GM18508 (cell line): Measurements from ENCODE around the gene ZFAND3.
"Not testable (repeated sequence)": the region's sequence is repeated elsewhere in the genome, so short reads cannot be mapped to it uniquely, and the experiment has no call there.

Source experiments
- ATAC-seq: cut with Tn5 transposase; IDR thresholded peaks from one replicate; pipeline ENCODE4 v1.9.1; 2021; ENCODE audit warnings: moderate number of reproducible peaks; ENCODE audit not compliant: insufficient read depth, unreplicated experiment

ZFAND3 gene

DNA sequence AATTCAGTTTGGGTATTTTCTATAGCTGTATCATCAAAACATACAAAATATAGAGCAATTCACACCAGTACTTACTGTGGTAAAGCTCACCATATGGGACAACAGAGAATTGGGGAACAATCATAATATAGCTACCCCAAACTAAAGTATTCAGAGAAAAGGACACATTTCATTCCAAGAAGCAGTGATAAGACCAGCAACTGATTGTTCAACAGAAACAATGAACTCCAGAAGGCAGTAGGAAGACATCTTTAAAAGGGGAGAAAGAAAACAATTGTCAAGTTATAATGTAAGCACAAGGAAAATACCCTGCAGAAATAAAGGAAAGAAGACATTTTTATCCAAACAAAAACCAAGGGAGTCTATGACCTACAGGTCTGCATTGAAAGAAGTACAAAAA lies 210.9 kb downstream of the ZFAND3 start:
- no peak for ATAC-seq

DNA sequence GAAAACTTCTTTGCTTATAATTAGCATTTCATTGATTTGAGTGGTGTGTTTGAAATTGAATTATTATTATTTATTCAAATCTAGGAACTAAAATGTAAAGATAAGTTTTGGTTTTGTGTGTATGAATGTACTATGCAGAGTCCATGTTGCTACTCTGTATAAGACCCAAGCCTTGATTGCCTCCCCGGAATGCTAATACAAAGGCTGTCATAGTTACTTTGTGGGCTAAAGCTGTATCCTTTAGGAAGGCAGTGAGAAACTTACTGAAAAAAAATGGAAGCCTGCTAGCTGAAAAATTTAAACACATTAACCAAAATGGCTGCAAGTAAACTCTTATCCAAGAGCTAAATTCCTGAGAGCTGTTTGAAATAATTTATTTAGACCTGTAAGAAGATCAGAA lies 213.3 kb downstream of the ZFAND3 start:
- ATAC-seq = no peak

DNA sequence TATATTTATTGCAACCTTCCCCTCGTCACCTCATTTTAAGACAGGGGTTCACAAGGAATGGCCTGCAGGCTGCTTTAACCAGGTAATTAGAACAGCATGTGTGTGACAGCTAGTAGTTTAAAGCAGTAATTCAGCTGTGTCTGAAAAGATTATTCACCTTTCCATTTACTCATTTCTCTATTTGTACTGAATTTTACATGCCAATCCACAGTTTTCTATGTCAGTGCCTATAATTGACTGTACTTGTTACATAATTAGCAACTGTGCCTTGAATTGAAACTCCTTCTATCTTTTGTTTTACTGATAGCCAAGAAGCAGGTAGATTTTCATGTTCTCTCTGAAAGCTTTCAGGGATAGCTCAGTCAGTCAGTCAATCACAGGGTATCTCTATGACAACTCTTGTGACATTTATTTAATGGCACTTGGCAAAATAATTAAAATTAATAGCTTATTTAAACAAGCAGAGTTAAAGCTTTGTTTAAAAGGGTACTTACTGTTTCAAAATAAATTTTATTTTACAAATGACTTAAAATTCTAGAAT lies 214.0 kb downstream of the ZFAND3 start:
- no peak for ATAC-seq

DNA sequence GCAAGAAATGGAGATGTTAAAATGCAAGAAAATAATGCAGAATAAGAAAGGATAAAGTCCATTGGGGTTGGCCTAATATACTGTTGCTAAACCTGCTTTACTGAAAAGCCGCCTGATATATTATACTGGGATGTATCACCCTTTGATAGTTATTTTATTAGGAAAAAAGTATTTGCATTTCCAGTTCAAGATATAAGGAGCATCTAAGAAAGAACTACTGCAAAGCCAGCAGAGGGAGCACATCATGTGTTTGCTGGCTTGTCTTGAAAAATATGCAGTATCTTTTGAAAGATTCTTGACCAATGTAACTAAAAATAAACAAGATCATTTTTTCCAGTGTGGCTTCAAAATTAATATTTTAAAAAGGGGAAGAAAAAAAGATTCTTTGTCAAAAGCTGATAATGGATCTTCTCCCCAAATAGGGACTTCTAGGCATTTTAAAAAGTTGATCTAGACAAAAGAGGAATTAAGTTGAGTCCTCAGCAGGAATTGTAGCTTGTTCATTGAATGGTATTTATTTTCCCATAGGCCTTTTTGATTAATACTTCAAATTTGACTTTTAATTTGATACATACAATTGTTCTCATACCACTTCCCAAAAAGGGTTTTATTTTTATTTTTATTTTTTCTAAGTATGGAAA lies 214.9 kb downstream of the ZFAND3 start:
- ATAC-seq = no peak

DNA sequence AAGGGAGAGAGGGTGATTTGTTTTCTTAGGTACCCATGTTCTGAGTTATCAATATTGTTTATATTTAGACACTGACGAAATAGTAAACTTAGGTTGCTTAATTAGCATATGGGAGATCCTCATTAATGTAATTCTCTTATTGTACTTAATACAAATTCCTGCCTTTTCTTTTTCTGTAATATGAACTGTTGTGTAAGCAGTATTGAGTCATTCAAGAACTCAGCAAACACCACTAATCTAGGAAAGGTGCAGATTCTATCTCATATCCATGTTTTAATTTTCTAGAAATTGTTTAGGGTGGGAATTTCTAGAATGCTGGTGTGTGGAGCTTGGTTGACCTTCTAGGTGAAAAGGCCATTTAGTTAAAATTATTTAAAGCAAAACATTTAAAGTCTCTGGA lies 216.0 kb downstream of the ZFAND3 start:
- ATAC-seq = no peak

DNA sequence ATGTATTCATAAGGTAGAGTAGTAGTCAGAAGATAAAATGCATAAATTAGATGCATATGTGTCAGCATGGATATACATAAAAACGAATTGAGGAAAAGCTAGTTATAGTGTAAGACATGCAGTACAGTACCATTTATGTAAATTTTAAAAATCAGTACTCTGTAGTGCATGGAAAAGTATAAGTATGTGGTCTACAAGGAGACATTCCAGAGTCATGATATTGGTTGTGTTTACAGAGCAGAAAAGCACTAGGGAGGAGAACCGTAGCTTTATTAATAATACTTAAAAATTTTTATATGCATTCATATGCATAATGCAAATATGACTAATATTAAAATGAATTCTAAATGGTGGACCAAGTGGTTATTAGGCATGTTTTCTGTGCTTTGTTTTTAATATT lies 220.0 kb downstream of the ZFAND3 start:
- no peak for ATAC-seq

DNA sequence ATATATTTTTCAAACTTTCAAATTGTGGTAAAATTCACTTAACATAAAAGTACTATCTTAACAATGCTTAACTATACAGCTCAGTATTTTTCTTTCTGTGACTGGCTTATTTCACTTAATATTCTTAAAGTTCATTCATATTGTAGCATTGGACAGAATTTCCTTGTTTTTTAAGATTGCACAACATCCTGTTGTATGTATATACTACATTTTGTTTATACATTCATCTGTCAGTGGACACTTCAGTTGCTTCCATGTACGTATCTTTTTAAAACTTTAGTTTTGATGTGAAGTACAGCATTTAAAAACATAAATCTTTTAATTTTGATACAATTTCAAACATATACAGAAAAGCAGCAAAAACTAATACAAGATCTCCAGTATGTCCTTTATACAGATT lies 220.7 kb downstream of the ZFAND3 start:
- ATAC-seq = no peak

DNA sequence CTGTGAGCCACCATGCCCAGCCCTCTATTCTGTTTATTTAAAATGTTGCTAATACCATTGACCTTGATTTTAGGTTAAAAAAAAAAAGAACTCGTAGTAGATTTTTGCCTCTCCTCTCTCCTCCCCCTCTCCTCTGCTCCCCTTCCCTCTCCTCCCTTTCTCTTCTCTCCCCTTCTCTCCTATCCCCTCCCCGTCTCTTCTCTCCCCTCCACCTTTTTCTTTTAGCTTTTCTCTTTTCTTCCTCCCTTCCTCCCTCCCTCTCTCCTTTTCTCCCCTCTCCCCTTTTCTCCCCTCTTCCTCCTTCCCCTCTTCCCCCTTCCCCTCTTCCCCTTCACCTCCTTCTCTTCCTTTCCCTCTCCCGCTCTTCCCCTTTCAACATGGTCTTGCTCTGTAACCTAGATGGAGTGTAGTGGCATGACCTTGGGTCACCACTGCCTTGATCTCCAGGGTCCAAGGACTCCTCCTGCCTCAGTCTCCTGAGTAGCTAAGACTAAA lies 223.8 kb downstream of the ZFAND3 start:
- no peak for ATAC-seq

DNA sequence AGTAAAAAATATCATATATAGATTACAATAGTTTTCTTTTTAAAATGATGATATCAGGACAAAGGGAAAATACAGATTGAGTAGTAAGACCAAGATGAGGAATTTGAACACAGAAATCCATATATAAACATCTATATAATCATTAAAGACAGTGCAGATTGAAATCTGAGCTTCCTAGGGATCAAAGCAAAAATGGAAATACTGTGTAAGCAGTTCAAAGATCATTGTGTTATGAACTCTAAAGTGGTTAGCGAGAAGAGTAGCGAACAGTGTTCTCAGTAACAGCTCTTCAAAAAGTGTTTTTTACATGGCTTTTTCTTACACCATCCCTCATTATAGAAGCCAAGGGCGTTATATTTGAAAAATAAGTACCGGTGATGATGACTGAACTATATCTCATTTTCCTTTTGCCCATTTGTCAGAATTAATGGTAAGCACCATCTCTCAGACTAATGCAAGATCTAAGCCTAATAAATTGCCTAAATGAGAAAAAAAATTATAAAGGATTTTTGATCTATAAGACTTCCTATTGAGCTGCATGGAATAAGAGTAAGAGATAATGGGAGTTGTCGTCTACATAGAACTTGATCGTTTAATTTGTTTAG lies 226.3 kb downstream of the ZFAND3 start:
- no peak for ATAC-seq

DNA sequence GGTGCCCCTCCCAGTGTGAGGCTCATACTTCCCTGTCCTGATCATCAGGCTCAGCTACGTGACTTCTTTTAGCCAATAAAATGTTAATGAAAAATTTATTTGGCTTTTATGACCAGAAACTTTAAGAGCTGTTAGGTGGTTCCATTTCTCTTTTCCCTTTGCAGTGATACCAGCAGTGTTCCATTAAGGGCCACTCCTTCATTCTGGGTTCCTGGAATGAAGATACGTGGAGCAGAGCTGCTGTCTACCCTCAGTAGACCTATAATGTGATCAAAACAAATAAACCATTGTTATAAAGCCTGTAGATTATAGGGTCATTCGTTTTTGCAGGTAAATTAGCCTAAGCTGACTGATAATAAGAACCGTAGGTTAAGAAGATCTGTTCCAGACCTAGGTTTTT lies 228.0 kb downstream of the ZFAND3 start:
- ATAC-seq = no peak

DNA sequence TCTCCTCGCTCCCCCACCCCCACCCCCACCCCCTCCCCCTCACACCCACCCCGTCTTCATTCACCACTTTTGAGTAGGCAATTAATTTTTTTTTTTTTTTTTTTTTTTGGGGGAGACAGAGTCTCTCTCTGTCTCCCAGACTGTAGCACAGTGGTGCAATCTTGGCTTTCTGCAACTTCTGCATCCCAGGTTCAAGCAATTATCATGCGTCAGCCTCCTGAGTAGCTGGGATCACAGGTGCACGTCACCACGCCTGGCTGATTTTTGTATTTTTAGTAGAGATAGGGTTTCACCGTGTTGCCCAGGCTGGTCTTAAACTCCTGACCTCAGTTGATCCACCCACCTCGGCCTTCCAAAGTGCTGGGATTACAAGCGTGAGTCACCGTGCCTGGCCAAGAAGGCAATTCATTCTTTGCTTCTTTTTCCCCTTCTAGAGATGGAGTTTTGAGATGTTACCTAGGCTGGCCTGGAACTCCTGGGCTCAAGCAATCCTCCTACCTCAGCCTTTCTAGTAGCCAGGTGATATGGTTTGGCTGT lies 230.4 kb downstream of the ZFAND3 start:
- ATAC-seq = not testable (repeated sequence)

DNA sequence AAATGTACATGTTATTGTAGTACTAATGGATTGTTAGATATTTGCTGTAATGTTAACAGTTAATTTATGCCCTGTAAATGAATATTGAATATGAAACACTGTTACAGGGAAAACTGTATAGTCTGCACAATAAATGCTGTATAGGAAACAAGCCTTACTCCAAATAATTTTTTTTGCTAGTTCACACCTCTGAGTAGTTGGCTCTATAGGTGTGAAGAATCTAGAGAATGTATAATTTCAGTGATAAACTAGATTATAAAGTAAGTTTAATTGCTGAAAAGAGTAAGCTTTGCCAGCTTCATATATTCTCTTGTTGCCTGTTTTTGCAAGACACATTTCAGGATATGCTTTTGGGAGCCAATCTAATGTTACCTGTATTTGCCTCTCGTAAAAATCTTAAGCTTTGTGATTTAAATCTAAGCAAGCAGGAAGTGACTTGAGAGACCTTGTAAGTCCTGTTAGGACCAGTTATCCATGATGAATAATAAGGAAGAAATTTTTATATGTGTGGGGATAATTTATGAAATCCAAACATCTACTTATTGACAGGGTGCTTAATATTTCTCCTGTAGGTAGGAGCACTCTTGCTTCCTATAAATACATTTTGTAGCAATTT lies 232.4 kb downstream of the ZFAND3 start:
- no peak for ATAC-seq

DNA sequence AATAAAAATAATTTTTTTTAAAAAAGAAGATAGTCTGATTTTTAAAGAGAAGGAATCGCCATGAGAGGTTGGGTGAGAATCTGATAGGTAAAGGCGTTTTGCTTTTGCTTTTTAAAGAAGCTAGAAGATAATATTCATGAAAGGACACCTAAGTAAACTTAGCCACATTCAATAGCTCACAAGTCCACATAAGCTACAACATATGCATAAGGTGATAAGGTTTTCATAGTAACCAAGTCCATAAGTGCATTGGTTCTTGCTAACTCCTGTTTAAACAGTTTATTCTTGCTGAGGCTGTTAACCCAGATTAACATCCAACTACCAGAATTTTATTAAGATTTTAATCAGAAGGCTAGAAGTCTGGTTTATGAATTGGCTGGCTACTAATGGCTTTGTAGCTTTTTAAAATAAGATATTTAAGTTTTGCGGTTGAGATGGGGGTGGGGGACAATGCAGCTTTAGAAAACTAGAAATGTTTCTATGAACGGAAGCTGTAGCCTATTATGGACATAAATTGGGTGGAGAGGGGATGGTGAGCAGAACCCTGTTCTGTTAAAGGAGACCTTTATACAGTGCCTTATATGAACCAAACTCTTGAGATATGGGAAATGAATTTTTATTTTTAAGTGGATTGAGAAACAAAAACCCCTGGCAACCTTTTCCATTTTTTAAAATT lies 235.1 kb downstream of the ZFAND3 start:
- ATAC-seq = no peak

DNA sequence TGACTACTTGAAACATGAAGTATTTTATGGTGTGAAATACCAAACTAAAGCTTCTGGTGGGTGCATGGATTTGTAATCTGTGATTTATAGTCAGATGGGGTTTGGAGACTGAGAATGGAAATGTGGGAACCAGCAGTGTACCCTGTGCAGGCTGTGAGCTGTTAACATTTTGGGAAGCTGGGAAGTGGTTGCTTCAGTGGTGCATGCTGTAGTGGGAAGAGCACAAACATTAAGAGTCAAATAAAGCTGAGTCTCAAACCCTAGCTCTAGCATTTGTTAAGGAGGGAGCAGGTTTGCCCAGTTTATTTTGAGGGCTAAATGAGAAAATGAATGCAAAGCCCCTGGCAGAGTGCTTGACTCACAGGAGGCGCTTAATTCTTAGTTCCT lies 235.7 kb downstream of the ZFAND3 start:
- no peak for ATAC-seq

DNA sequence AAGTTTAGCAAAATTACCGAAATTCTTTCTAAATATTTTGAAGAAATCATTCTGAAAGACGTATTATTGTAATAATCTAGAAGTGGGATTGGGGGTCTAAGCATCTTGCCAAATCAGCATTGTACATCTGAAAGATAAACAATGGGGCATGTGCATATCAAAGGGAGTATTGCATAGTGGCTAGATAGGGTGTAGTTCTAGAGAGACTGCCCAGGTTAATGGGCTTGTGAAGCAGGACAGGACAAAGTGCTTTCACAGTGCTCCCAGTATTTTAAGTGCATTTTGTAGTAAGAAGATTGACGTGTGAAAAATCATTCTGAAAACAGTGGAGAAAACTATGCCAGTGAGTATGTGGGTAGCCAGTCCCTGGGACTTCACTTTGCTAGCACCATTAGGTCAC lies 236.8 kb downstream of the ZFAND3 start:
- no peak for ATAC-seq

DNA sequence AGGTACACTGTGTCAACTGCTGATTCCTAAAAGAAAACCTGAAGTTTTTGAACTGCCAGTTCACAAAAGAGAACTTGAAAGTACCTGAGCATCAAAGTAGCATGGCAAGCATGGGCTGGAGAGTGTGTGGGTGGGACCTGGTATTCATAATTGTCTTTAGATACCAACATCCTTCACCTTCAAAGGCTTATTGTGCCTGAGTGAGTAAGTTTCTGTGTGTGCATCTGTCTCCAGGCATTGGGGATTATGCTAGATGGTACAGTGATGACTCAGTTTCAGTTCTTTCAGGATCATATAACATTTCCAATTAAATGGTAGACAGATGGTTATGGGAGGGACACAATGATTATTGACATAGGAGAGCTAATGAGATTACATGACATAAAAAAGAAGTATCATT lies 238.5 kb downstream of the ZFAND3 start:
- ATAC-seq = no peak

DNA sequence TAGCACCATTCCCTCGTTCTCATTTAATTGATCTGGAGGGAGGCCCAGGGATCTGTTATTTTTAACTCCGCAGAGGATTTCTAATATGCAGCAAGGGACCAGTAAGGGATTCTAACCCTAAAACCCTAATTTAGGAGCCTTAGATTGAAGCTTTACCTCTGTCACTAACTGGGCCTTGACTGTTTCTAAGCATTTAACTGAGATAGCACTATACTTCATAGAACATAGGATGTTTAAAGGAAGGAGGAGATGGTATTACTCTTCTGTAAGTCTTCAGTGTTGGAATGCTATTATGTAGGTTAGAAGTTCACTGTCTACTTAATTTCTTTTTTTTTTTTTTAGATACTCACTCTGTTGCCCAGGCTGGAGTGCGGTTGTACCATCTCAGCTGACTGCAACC lies 242.5 kb downstream of the ZFAND3 start:
- ATAC-seq = no peak

DNA sequence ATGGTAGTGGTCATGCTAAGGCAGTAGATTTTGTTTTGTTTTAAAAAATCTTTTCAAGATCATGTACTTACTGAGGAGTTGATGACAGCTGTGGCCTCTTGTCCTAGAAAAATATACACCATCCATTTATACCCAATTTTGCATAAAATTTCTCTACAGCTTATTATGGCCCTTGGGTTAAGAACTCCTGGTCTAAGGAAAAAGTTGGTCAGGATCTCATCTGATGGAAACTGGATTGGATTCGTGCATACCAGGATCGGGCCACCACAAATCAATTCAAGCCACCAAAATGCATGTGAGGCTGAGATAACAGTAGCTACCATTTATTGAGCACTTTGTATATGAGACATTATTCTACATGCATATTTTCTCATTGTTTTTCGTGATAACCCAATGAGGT lies 244.4 kb downstream of the ZFAND3 start:
- ATAC-seq = no peak

DNA sequence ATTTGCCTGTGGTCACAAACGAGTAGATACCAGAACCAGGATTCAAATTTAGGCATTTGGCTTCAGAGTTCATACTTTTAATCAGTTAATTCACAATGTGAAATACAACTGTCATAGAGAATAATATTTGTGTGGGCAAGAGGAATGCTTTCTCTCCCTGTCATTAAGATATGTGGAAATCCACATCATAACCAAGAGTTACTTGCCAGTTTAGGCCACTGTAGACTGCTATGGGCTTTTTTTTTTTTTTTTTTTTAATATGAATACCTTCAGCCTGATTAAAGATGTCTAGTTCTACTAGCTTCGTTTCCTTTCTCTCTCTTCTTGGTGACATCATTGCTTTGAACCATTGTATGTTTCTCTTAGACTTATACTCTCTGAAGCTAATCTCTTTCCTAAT lies 244.9 kb downstream of the ZFAND3 start:
- no peak for ATAC-seq

DNA sequence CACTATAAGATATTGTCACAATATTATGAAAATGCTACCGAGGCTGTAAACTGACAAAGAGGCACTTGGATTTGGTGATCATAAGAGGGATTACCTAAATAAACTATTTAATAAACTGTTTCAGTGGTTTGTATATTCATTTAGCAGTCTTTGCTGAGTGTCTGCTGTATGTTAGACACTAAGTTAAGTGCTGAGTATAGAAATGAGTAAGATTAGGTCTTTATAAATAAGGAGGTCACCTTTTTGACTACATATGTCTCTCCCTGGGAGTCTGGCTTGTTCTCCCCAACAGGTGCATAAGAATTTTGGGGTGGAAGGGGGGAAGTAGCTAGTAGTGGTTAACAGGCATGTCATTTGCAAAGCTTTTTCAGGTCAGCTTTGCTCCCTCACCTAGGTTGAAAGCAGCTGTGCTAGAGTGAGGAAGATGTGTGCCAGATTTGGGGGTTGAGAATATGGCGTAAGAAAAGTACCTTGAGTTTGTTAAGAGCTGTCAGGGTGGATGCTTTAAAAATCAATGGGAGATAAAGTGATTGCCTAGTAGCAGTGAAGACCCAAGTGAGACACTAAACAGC lies 246.3 kb downstream of the ZFAND3 start:
- no peak for ATAC-seq
